GM19099 (cell line): ENCODE measurements around the gene NCK2.

Experiments used
- POLR2A ChIP-seq: IDR thresholded peaks from 3 replicates; pipeline ENCODE4 v1.6.1; 2011; ENCODE audit warnings: low read depth; ENCODE audit not compliant: insufficient read length; ENCODE audit errors: extremely low read depth

NCK2 gene

GRCh38 chr2:105747254-105747894, 2.7 kb downstream of the NCK2 start:
- no peak for TF ChIP-seq POLR2A

GRCh38 chr2:105747991-105748390, 3.3 kb downstream of the NCK2 start:
- no peak for TF ChIP-seq POLR2A

GRCh38 chr2:105748566-105748965, 3.9 kb downstream of the NCK2 start:
- no peak for TF ChIP-seq POLR2A

GRCh38 chr2:105749583-105750400, 5.1 kb downstream of the NCK2 start:
- no peak for TF ChIP-seq POLR2A

GRCh38 chr2:105750735-105751134, 6.0 kb downstream of the NCK2 start:
- no peak for TF ChIP-seq POLR2A

DNA sequence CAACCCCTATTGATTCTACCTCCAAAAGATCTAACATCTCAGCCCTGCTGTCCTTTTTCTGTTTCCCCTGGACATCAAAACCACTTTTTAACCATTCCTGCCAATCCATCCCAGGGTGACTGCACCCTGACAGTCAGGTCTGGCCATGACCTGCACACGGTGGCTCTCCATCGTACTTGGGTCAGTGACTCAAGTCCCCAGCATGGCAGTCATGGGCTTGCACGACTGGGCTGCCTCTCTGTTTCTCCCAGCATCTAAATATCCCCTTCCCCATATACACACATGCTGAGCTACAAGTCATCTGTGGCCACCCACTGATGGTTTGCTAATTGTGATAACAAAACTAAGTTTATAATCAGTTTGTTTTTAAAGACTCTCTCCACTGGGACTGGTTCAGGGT, 6.6 kb downstream of the NCK2 start:
- no peak for TF ChIP-seq POLR2A

DNA sequence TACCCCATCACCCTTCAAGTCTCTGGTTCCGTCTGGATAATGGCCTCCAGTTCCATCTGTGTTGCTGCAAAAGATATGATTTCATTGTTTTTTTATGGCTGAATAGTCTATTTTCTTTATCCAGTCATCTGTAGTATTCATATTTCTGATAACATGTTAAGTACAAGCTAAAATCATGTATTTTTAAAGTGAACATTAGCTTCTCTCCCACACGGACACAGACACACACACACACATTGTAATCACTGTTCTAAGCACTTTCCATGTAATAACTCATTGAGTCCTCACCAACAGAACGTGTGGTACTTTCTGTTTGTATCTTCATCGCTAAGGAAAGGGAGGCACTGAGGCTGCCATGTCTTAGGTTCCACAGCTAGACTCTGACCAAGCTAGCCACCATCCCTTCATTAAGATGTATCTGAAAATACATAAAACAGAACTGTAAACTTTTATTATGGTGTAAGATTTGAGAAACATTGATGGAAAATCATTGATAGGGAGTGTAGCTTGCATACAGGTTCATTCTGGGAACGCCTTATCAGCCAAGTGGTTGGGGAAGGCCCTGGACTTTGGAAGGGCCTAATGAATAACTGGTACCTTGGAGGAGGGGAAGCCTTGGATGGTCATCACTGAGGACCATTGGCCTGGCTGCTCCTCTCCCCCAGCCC, 8.1 kb downstream of the NCK2 start:
- TF ChIP-seq POLR2A, result no peak

DNA sequence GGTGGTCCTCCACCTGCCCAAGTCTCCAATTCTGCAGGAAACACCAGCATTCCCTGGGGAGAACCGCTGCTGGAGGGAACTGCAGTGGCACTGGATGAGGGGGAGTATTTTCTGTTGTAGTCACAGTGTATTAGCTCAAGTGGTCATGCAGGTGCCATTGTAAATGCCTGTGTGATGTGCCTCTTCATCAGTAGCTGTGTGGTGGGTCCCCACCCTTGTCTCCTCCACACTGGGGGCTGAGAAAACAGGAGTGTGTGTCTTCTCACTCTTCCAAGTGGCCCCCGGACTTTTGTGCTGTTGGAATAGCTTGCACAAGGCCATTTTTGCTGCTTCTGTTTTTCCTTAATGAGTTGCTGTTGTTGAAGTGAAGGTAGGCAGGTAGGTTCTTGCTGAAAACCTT, 8.7 kb downstream of the NCK2 start:
- no peak for TF ChIP-seq POLR2A

GRCh38 chr2:105754011-105754410, 9.3 kb downstream of the NCK2 start:
- no peak for TF ChIP-seq POLR2A

GRCh38 chr2:105754994-105755393, 10.3 kb downstream of the NCK2 start:
- no peak for TF ChIP-seq POLR2A

GRCh38 chr2:105755895-105756294, 11.2 kb downstream of the NCK2 start:
- TF ChIP-seq POLR2A, result no peak

GRCh38 chr2:105756435-105756834, 11.7 kb downstream of the NCK2 start:
- TF ChIP-seq POLR2A, result no peak

GRCh38 chr2:105757433-105757832, 12.7 kb downstream of the NCK2 start:
- TF ChIP-seq POLR2A, result no peak

- no peak for TF ChIP-seq POLR2A
Observed at GRCh38 chr2:105760191-105760590, 15.5 kb downstream of the NCK2 start.

DNA sequence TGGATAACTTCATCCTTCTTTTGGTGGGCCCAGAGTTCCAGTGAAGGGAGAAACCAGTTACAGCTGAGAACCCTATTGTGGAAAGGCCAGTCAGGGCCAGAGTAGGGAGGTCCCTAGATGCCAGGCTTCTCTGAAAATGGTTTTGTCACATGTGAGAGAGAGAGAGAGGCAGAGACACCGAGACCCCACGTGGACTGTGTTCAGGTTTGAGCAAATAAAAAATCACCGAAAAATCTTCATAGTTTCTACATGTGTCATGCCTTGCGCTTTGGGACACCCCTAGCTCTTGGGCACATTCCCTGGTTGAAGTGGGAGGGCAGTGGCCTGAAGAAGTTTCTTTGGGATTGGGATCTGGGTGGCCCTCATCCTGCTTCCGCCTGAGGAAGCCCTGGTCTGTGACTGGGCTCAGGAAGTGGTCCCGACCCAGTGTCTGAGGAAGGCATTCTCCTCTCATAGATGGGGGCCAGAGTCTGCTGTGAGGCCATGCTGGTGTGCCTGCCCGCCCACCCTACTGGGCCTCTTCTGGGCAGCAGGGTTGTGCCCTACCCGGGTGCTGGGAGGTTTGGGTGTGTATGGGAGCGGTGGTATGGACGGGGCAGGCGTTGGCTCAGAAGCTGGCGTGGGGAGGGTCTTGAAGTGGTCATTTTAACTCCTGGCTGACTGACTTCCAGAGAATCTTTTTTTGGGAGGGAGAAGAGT, 16.1 kb downstream of the NCK2 start:
- TF ChIP-seq POLR2A, result no peak

DNA sequence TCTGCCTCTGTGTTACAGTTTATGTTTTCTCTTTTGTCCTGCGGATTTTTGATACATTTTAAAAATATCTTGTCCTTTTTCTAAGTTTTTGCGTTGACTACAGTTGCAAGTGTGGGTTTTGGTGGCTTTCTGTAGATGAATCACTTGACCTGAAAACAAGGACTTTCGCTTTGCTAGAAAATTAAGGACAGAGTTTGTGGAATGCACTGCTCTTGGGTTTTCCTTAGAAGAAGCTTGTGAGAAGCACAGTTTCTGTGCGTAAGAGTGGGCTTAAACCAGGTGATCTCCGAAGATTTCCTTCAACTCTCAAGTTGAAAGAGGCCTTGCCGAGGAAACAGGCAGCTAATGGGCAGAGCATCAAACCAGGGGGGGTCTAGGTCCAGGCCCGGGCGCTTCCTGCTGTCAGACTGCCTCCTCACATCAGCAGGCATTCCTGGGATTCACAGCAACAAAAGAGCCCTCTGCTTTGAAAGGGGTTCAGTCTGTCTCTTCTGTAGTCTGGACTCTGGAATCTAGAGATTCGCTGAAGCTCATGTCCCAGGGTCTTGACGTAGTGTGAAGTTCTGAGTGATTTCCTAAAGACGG, 17.3 kb downstream of the NCK2 start:
- no peak for TF ChIP-seq POLR2A

DNA sequence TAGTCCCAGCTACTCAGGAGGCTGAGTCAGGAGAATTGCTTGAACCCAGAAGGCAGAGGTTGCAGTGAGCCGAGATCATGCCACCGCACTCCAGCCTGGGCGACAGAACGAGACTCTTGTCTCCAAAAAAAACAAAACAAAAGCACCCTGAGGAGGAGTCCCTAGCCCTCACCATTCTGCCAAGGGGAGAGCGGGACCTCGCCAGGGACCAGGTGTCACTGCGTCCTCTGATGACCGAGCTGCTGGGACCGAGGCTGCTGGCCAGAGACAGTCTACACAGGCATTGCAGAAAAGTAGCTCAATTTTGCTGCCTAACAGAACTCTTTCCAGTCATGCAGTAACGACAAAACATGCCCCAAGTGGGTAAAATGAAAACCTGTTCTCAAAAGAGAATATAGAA, 18.4 kb downstream of the NCK2 start:
- TF ChIP-seq POLR2A, result no peak
